ENCODE measurements around the gene SPRYD4. TPM values are rescaled to one million over a fixed set of nuclear protein-coding genes. Genes with fewer than 3 reads are reported as not detected.

SPRYD4 gene
- total RNA-seq, 1 donor from 2014 or later: 3.6 TPM

DNA sequence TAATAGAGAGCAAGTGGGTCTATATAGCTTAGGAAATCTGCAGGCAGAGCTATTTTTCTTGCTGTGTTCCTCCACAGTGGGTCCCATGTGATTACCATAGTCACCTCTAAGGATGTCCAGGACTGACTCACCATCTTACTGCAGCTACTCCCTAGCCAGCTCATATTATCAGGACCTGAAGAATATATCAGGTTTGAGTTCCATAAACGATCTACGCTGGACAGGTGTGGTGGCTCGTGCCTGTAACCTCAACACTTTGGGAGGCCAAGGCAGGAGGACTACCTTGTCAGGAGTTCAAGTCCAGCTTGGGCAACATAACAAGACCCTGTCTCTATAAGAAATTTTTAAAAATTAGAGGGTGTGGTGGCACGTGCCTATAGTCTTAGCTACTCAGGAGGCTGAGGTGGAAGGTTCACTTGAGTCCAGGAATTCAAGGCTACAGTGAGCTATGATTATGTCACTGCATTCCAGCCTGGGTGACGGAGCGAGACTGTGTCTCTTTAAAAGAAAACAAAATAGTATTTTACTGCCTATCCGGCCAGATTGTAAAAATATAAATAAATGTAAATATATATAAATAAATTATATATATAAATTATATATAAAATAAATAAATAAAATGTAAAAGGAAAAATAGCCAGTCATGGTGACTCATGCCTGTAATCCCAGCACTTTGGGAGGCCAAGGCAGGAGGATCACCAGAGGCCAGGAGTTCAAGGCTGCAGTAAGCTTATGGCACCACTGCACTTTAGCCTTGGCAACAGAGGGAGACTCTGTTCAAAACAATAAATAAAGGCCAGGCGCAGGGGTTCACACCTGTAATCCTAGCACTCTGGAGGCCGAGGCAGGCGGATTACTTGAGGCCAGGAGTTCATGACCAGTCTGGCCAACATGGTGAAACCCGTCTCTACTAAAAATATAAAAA lies 6.9 kb upstream of the SPRYD4 start:
- no peak overlapping the region for H3K4me3 Mint-ChIP-seq (ENCODE audit: unreplicated experiment)
- DNase-seq: no peak
- TF ChIP-seq, protein P1, sequence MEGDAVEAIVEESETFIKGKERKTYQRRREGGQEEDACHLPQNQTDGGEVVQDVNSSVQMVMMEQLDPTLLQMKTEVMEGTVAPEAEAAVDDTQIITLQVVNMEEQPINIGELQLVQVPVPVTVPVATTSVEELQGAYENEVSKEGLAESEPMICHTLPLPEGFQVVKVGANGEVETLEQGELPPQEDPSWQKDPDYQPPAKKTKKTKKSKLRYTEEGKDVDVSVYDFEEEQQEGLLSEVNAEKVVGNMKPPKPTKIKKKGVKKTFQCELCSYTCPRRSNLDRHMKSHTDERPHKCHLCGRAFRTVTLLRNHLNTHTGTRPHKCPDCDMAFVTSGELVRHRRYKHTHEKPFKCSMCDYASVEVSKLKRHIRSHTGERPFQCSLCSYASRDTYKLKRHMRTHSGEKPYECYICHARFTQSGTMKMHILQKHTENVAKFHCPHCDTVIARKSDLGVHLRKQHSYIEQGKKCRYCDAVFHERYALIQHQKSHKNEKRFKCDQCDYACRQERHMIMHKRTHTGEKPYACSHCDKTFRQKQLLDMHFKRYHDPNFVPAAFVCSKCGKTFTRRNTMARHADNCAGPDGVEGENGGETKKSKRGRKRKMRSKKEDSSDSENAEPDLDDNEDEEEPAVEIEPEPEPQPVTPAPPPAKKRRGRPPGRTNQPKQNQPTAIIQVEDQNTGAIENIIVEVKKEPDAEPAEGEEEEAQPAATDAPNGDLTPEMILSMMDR (IDR thresholded peaks at IDR 0.05; ENCODE audit: partially characterized antibody, unreplicated experiment): no peak
- peaks cover 3% of the 10 kb centered on the region for H3K27me3 Mint-ChIP-seq (ENCODE audit: unreplicated experiment)
- H3K9me3 Mint-ChIP-seq (ENCODE audit: unreplicated experiment): no peaks in the 10 kb centered on the region
- H3K4me1 Mint-ChIP-seq (ENCODE audit: low read depth, unreplicated experiment): no peaks in the 10 kb centered on the region
- no peak overlapping the region for H3K27ac Mint-ChIP-seq (ENCODE audit: unreplicated experiment)
- no peaks in the 10 kb centered on the region for H3K36me3 Mint-ChIP-seq (ENCODE audit: unreplicated experiment)

DNA sequence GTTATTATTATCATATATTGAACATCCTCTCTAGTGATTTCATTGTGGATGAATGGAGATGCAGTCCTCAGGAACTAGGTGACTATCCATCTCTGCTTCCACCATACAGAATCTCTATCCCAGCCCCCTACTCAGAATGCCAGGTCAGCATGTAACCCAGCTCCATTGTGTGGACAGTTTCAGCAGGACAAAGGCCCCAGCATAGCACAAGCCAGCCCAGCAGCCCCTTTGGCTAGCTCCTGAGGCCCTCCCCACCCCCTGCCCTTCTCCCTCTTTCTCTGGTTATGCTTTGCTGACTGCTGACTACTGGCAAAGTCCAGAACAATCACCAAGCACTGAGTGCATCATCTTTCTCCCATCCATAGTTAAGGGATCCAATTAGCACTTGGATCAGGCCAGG lies 5.8 kb upstream of the SPRYD4 start:
- H3K4me3 Mint-ChIP-seq (ENCODE audit: unreplicated experiment): no peak overlapping the region
- no peak for DNase-seq
- no peak overlapping the region for H3K27ac Mint-ChIP-seq (ENCODE audit: unreplicated experiment)
- H3K36me3 Mint-ChIP-seq (ENCODE audit: unreplicated experiment): no peaks in the 10 kb centered on the region
- H3K27me3 Mint-ChIP-seq (ENCODE audit: unreplicated experiment): peaks cover 3% of the 10 kb centered on the region
- TF ChIP-seq, protein P1 (IDR thresholded peaks at IDR 0.05; ENCODE audit: partially characterized antibody, unreplicated experiment): no peak
- H3K4me1 Mint-ChIP-seq (ENCODE audit: low read depth, unreplicated experiment): no peaks in the 10 kb centered on the region
- H3K9me3 Mint-ChIP-seq (ENCODE audit: unreplicated experiment): no peaks in the 10 kb centered on the region

DNA sequence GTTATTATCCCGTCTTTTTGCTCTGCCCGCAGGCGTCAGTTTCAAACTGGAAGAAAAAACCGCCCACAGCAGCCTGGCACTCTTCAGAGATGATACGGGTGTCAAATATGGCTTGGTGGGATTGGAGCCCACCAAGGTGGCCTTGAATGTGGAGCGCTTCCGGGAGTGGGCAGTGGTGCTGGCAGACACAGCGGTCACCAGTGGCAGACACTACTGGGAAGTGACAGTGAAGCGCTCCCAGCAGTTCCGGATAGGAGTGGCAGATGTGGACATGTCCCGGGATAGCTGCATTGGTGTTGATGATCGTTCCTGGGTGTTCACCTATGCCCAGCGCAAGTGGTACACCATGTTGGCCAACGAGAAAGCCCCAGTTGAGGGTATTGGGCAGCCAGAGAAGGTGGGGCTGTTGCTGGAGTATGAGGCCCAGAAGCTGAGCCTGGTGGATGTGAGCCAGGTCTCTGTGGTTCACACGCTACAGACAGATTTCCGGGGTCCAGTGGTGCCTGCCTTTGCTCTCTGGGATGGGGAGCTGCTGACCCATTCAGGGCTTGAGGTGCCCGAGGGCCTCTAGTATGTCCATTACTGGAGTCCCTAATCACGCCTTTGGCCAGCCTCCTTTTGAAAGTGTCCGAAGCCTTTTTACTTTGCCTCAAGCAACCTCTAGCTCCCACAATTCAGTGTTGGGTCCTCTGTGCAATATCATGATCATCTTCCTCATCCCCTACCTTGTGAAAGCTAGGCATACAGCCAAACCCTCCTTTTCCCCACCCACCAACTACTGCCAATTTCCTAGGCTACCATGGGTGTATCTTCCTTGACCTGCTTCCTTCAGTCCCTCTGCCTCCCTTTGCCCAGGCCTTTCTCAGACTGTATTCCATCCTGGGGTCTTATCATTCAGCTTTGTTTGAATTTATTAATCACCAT lies 891 bp downstream of the SPRYD4 start:
- TF ChIP-seq, protein P1 (IDR thresholded peaks at IDR 0.05; ENCODE audit: partially characterized antibody, unreplicated experiment): no peak
- Mint-ChIP-seq H3K36me3 (ENCODE audit: unreplicated experiment) (no peaks in the 10 kb centered on the region), H3K4me1 (ENCODE audit: low read depth, unreplicated experiment) (peaks cover 2% of the 10 kb centered on the region)

DNA sequence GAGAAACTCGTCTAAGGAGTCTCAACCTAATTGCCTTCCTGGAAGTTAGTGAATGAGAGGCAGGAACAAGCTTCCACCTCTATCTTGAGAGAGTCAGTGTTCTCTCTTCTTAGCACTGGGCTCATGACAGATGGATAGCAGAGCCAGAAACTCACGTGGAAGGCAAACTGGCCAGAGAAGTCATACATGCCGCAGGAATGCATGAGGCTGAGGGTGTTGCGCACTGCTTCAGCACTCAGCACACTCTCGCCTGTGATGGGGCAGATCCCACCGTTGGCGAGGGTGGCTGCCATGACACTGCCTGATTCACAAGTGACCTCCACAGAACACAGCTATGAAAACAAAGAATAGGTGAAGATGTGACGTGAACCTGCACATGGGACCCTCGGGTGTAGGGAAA lies 6.0 kb downstream of the SPRYD4 start:
- TF ChIP-seq, protein P1 (IDR thresholded peaks at IDR 0.05; ENCODE audit: partially characterized antibody, unreplicated experiment): no peak
- no peaks in the 10 kb centered on the region for H3K36me3 Mint-ChIP-seq (ENCODE audit: unreplicated experiment)
- peaks cover 7% of the 10 kb centered on the region for H3K27me3 Mint-ChIP-seq (ENCODE audit: unreplicated experiment)
- peaks cover 2% of the 10 kb centered on the region for H3K4me1 Mint-ChIP-seq (ENCODE audit: low read depth, unreplicated experiment)
- no peak overlapping the region for H3K27ac Mint-ChIP-seq (ENCODE audit: unreplicated experiment)
- H3K9me3 Mint-ChIP-seq (ENCODE audit: unreplicated experiment): peaks cover 1% of the 10 kb centered on the region
- H3K4me3 Mint-ChIP-seq (ENCODE audit: unreplicated experiment): no peak overlapping the region
- DNase-seq: no peak

More for the DNA sequence above, 891 bp downstream of the SPRYD4 start:
- peak overlapping the region; percentile 99 for H3K4me3 Mint-ChIP-seq (ENCODE audit: unreplicated experiment)
- peak overlapping the region; percentile 99 for H3K27ac Mint-ChIP-seq (ENCODE audit: unreplicated experiment)
- peaks cover 10% of the 10 kb centered on the region for H3K27me3 Mint-ChIP-seq (ENCODE audit: unreplicated experiment)
- H3K9me3 Mint-ChIP-seq (ENCODE audit: unreplicated experiment): peaks cover 6% of the 10 kb centered on the region
- no peak for DNase-seq

All from glutamatergic neuron (in vitro differentiated cells).